H1 (cell line): ENCODE data around the gene ROBO2. TPM values are rescaled to one million over a fixed set of nuclear protein-coding genes. Genes with fewer than 3 reads are reported as not detected.
A peak's percentile ranks its signal among the peaks of the same experiment; 100 is the strongest.

Experiments used
- CTCF ChIA-PET: fragments of 300-600 bp; sonication (Branson Sonifier 250); formaldehyde crosslinking; loops from one replicate; lab custom pipeline; 2021; ENCODE audit not compliant: partially characterized antibody; lab: Charles Lee
- POLR2A ChIA-PET: fragments of 300-600 bp; sonication (Branson Sonifier 250); formaldehyde crosslinking; loops from one replicate; lab custom pipeline; 2021; ENCODE audit warnings: inconsistent platforms; ENCODE audit not compliant: partially characterized antibody; lab: Charles Lee
- DNase-seq, 2 experiments: peaks; one replicate each; pipeline versions ENCODE4 v3.0.0 to v3.0.0-alpha.2; 2010 to 2022; ENCODE audit warnings: low spot score in 2 of 2, low read depth in 1 of 2, mixed read lengths in 1 of 2
- FAIRE-seq: peaks from 2 replicates; lab custom pipeline; 2011; peaks lifted over from hg19 to GRCh38; lab: Jason Lieb, UNC
- H2AFZ ChIP-seq: 2 replicates; pipeline ENCODE4 v1.8.1; 2012; ENCODE audit warnings: low read length, inconsistent platforms
- H2AK5ac ChIP-seq: 2 replicates; pipeline ENCODE4 v1.6.1; 2013; ENCODE audit warnings: low read depth, low read length
- H2BK120ac ChIP-seq: replicated peaks from 2 replicates; pipeline ENCODE3; 2013; ENCODE audit warnings: low read depth, low read length, inconsistent platforms
- H2BK12ac ChIP-seq: 2 replicates; pipeline ENCODE4 v1.6.1; 2013; ENCODE audit warnings: low read depth, low read length
- H2BK15ac ChIP-seq: 2 replicates; pipeline ENCODE4 v1.6.1; 2013; ENCODE audit warnings: low read length
- H2BK20ac ChIP-seq: 2 replicates; pipeline ENCODE4 v1.6.1; 2013; ENCODE audit warnings: low read length
- H2BK5ac ChIP-seq: 2 replicates; pipeline ENCODE4 v1.6.1; 2013; ENCODE audit warnings: low read depth, low read length
- H3K14ac ChIP-seq: 2 replicates; pipeline ENCODE4 v1.6.1; 2013; ENCODE audit warnings: inconsistent platforms; ENCODE audit not compliant: insufficient read length
- H3K18ac ChIP-seq: 2 replicates; pipeline ENCODE4 v1.6.1; 2013; ENCODE audit warnings: low read length; ENCODE audit errors: extremely low read depth
- H3K23ac ChIP-seq: 2 replicates; pipeline ENCODE4 v1.6.1; 2013; ENCODE audit warnings: inconsistent platforms; ENCODE audit not compliant: insufficient read length
- H3K23me2 ChIP-seq: 2 replicates; pipeline ENCODE4 v1.6.1; 2013; ENCODE audit warnings: low read depth, low read length
- H3K27ac ChIP-seq: 2 replicates; pipeline ENCODE4 v1.6.1; 2011; ENCODE audit warnings: low read depth, low read length, inconsistent platforms
- H3K27me3 ChIP-seq, 4 experiments: replicated peaks in 1 of 4; 1 replicate in 1 of 4; 2 replicates in 3 of 4; pipeline versions ENCODE4 v1.6.1 to v1.8.1; 2011 to 2013; ENCODE audit warnings: low read length in 3 of 4, mild to moderate bottlenecking in 3 of 4, inconsistent platforms in 2 of 4, mixed read lengths in 2 of 4, moderate library complexity in 1 of 4; ENCODE audit not compliant: control insufficient read depth in 3 of 4, insufficient read depth in 3 of 4; ENCODE audit errors: extremely low read depth in 1 of 4
- H3K36me3 ChIP-seq, 4 experiments: 2 replicates each; pipeline versions ENCODE4 v1.6.1 to v1.8.1; 2011 to 2013; ENCODE audit warnings: mild to moderate bottlenecking in 4 of 4, low read length in 3 of 4, moderate library complexity in 2 of 4, control low read depth in 1 of 4, inconsistent platforms in 1 of 4; ENCODE audit not compliant: insufficient read depth in 4 of 4, control insufficient read depth in 2 of 4
- H3K4ac ChIP-seq: replicated peaks from 2 replicates; pipeline ENCODE3; 2013; ENCODE audit warnings: low read length, low read depth, mixed read lengths, inconsistent platforms; ENCODE audit not compliant: insufficient read length
- H3K4me1 ChIP-seq, 4 experiments: replicated peaks in 1 of 4; 1 replicate in 1 of 4; 2 replicates in 3 of 4; pipeline versions ENCODE4 v1.6.1 to v1.8.1; 2011 to 2013; ENCODE audit warnings: low read length in 3 of 4, inconsistent platforms in 2 of 4, mixed read lengths in 1 of 4; ENCODE audit not compliant: insufficient read depth in 4 of 4, control insufficient read depth in 3 of 4
- H3K4me2 ChIP-seq, 2 experiments: 2 replicates each; pipeline versions ENCODE4 v1.6.1 to v1.8.1; 2011 to 2013; ENCODE audit warnings: low read depth in 2 of 2, low read length in 2 of 2, control low read depth in 1 of 2, inconsistent platforms in 1 of 2, mild to moderate bottlenecking in 1 of 2; ENCODE audit not compliant: insufficient read depth in 1 of 2
- H3K4me3 ChIP-seq, 4 experiments: fragments of 200-600, 300-600 bp in 1 of 4; sonication (generic), shearing (Covaris generic), sonication (Bioruptor Twin) in 1 of 4; 2 replicates each; pipeline versions ENCODE4 v1.5.1 to v1.8.1; 2011 to 2016; ENCODE audit warnings: low read length in 4 of 4, low read depth in 3 of 4, control low read depth in 2 of 4, inconsistent platforms in 2 of 4, mild to moderate bottlenecking in 2 of 4, mixed read lengths in 1 of 4, moderate library complexity in 1 of 4; ENCODE audit not compliant: insufficient read depth in 2 of 4; ENCODE audit errors: extremely low read depth in 1 of 4
- H3K56ac ChIP-seq: replicated peaks from 2 replicates; pipeline ENCODE3; 2013; ENCODE audit warnings: low read depth, mild to moderate bottlenecking, mixed read lengths, low read length, inconsistent platforms; ENCODE audit not compliant: insufficient read length
- H3K79me1 ChIP-seq: 2 replicates; pipeline ENCODE4 v1.6.1; 2013; ENCODE audit warnings: low read depth, low read length, control low read depth
- H3K79me2 ChIP-seq, 2 experiments: 2 replicates each; pipeline versions ENCODE4 v1.6.1 to v1.8.1; 2012 to 2013; ENCODE audit warnings: low read length in 2 of 2, mild to moderate bottlenecking in 2 of 2, inconsistent platforms in 1 of 2; ENCODE audit not compliant: insufficient read depth in 2 of 2, control insufficient read depth in 1 of 2
- H3K9ac ChIP-seq, 4 experiments: replicated peaks in 1 of 4; 1 replicate in 1 of 4; 2 replicates in 3 of 4; pipeline versions ENCODE4 v1.6.1 to v1.8.1; 2011 to 2013; ENCODE audit warnings: low read depth in 3 of 4, low read length in 3 of 4, control low read depth in 2 of 4, mild to moderate bottlenecking in 2 of 4, moderate library complexity in 2 of 4, inconsistent platforms in 1 of 4; ENCODE audit errors: extremely low read depth in 1 of 4
- H3K9me3 ChIP-seq, 2 experiments: 2 replicates each; pipeline versions ENCODE4 v1.6.1 to v1.8.1; 2012 to 2013; ENCODE audit warnings: mild to moderate bottlenecking in 2 of 2, moderate library complexity in 2 of 2, control low read depth in 1 of 2, inconsistent platforms in 1 of 2, low read depth in 1 of 2, low read length in 1 of 2, mixed read lengths in 1 of 2; ENCODE audit not compliant: insufficient read depth in 2 of 2
- H4K20me1 ChIP-seq, 2 experiments: replicated peaks in 1 of 2; 2 replicates each; pipeline versions ENCODE3 to v1.8.1; 2011 to 2013; ENCODE audit warnings: inconsistent platforms in 2 of 2, low read length in 2 of 2, mild to moderate bottlenecking in 1 of 2; ENCODE audit not compliant: insufficient read depth in 2 of 2, control insufficient read depth in 1 of 2
- H4K5ac ChIP-seq: 2 replicates; pipeline ENCODE4 v1.6.1; 2013; ENCODE audit warnings: low read length, low read depth, mixed read lengths, inconsistent platforms; ENCODE audit not compliant: insufficient read length
- H4K8ac ChIP-seq: 2 replicates; pipeline ENCODE4 v1.8.0; 2013; ENCODE audit warnings: mild to moderate bottlenecking, moderate library complexity, low read length, inconsistent platforms; ENCODE audit not compliant: insufficient read depth; ENCODE audit errors: extremely low read depth
- H4K91ac ChIP-seq: replicated peaks from 2 replicates; pipeline ENCODE3; 2013; ENCODE audit warnings: low read length, mixed read lengths, inconsistent platforms; ENCODE audit not compliant: insufficient read length
- ATF2 ChIP-seq: IDR thresholded peaks from 2 replicates; pipeline ENCODE4 v1.6.1; 2012; ENCODE audit warnings: low read length, inconsistent platforms
- ATF3 ChIP-seq: IDR thresholded peaks from 2 replicates; pipeline ENCODE4 v1.6.1; 2011; ENCODE audit warnings: low read depth, mild to moderate bottlenecking, low read length; ENCODE audit not compliant: insufficient read depth
- EGR1 ChIP-seq: IDR thresholded peaks from 2 replicates; pipeline ENCODE4 v1.6.1; 2011; ENCODE audit warnings: low read depth, low read length, borderline replicate concordance
- HDAC6 ChIP-seq: IDR thresholded peaks from one replicate; pipeline ENCODE4 v1.7.1; 2012; ENCODE audit warnings: low read depth, mild to moderate bottlenecking, inconsistent platforms, low read length, moderate library complexity
- JUN ChIP-seq: IDR thresholded peaks from 2 replicates; pipeline ENCODE4 v1.6.1; 2011; ENCODE audit warnings: low read depth, mild to moderate bottlenecking, improper control_type of control experiment, low read length
- JUND ChIP-seq: IDR thresholded peaks from 2 replicates; pipeline ENCODE4 v1.6.1; 2011; ENCODE audit warnings: mild to moderate bottlenecking, improper control_type of control experiment, low read length
- MAFK ChIP-seq: IDR thresholded peaks from 2 replicates; pipeline ENCODE4 v1.6.1; 2012; ENCODE audit warnings: low read depth, mild to moderate bottlenecking, improper control_type of control experiment, low read length
- PHF8 ChIP-seq: fragments of 200-600 bp; sonication (generic); conservative IDR thresholded peaks from 2 replicates; pipeline ENCODE4 v1.7.1; 2012; ENCODE audit warnings: low read depth, mild to moderate bottlenecking, inconsistent platforms, low read length, moderate library complexity
- POLR2A ChIP-seq, 2 experiments: IDR thresholded peaks; 1 replicate in 1 of 2; 2 replicates in 1 of 2; pipeline ENCODE4 v1.6.1; 2011; ENCODE audit warnings: low read depth in 2 of 2, low read length in 2 of 2, mild to moderate bottlenecking in 2 of 2; ENCODE audit errors: control extremely low read depth in 1 of 2
- TAF1 ChIP-seq: IDR thresholded peaks from 2 replicates; pipeline ENCODE4 v1.6.1; 2011; ENCODE audit warnings: mild to moderate bottlenecking, low read depth, low read length
- WGBS, 2 experiments: shearing (Covaris generic) in 1 of 2; methylation state at CpG; one replicate each; pipeline versions ENCODE4 v1.1.6 to v1.1.7; 2013 to 2015; ENCODE audit warnings: low lambda C conversion rate in 2 of 2, mixed read lengths in 2 of 2, inconsistent platforms in 1 of 2, low coverage in 1 of 2, missing lambda C conversion rate in 1 of 2; ENCODE audit not compliant: insufficient replicate concordance in 2 of 2, insufficient coverage in 1 of 2, insufficient read length in 1 of 2; ENCODE audit errors: extremely low coverage in 1 of 2, missing lambda C conversion rate in 1 of 2; 5-methylcytosine and 5-hydroxymethylcytosine counted together
- polyA plus RNA-seq, 7 experiments: library from polyadenylated mRNA; depleted of rRNA in 3 of 7; stranded (reverse) in 5 of 7; unstranded in 2 of 7; fragments of >200 nt in 5 of 7; fragments of 200-250 nt in 2 of 7; gene quantifications; 1 replicate in 5 of 7; 2 replicates in 1 of 7; 4 replicates in 1 of 7; pipeline versions ENCODE4 v1.2.1 to v1.2.3, GENCODE V29; 2011 to 2013; ENCODE audit warnings: missing spikeins in 2 of 7, mixed read lengths in 2 of 7
- total RNA-seq: library from RNA; stranded (reverse); fragmentation: NEBNext Ultra II Directional; extraction: Animal tissue kit (Norgen Biotek cat#: 25700); gene quantifications from 2 replicates; pipeline ENCODE4 v1.2.1, GENCODE V29; 2021
- TF ChIP-seq, protein P1 (sequence below): IDR thresholded peaks from 2 replicates; pipeline ENCODE4 v1.6.1; 2011; ENCODE audit warnings: low read length, improper control_type of control experiment

Gene ROBO2
- total and polyA plus RNA-seq, 2 of the 8 experiments (the other 6 are each of a cell fraction or from before 2014, with no cell fraction given): 1.5 to 2.9 TPM

DNA sequence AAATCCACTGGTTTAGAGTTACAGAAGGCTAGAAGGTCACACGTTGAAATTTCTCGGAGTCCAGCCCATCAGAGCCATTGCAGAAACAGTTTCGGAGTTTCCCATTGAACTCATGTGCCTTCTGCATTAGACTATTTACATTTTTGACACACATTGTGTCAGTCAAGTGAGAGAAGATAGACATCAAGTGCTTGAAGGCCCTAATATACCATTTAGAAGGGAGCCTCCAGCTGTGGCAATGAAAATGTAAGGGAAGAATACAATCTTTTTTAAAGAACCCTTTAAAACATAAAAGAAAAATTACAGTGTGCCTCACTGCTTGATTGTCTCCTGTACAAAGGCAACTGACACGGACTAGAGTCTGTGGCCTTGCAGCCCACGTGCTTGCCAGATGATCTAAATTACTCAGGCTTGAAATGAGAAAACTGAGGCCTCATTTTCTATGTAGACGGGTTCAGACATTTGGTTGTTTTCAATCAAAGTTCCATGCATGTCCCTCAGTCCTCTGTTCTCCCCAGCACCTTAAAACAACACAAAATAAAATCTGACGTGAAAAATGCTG is 650.5 kb downstream of the ROBO2 start:
- no peaks in the 10 kb centered on the region for H3K9me3 ChIP-seq
- H3K27ac ChIP-seq: no peak overlapping the region
- ChIA-PET POLR2A (no interaction called here), CTCF (no interaction called here)
- H2BK120ac ChIP-seq: no peak overlapping the region
- H2AK5ac ChIP-seq: no peak overlapping the region
- no peaks in the 10 kb centered on the region for H3K36me3 ChIP-seq
- H3K4me2 ChIP-seq: no peak overlapping the region
- DNase-seq (no peak), FAIRE-seq (no peak)
- 0 out of 2 replicates have a peak overlapping the region, but pooled peaks have one; percentile 29 for H3K18ac ChIP-seq
- no peak overlapping the region for H2BK15ac ChIP-seq
- H3K23me2 ChIP-seq: no peaks in the 10 kb centered on the region; the same call in 1 of the 2 replicates
- no peak overlapping the region for H2BK5ac ChIP-seq
- H3K4me1 ChIP-seq: peaks cover 0 to 12% (median 7%) of the 10 kb centered on the region in 4 experiments; a peak in 5 of 7 replicates
- H4K20me1 ChIP-seq: no peaks in the 10 kb centered on the region
- H3K9ac ChIP-seq: no peak overlapping the region
- no peak overlapping the region for H2AFZ ChIP-seq
- no peak overlapping the region for H3K56ac ChIP-seq
- no peak overlapping the region for H3K4ac ChIP-seq
- no peak overlapping the region for H4K8ac ChIP-seq
- H3K14ac ChIP-seq: no peak overlapping the region
- no peaks in the 10 kb centered on the region for H3K79me1 ChIP-seq
- H3K23ac ChIP-seq: no peak overlapping the region
- no peak overlapping the region for H2BK12ac ChIP-seq
- H4K5ac ChIP-seq: no peak overlapping the region
- no peak overlapping the region for H4K91ac ChIP-seq
- no peak overlapping the region for H3K4me3 ChIP-seq
- no peaks in the 10 kb centered on the region for H3K27me3 ChIP-seq
- WGBS, 2 experiments: 92% methylated on average over 7 of the region's 7 CpGs; no CpG with 5 or more reads in 1 of the 2 experiments
- no peaks in the 10 kb centered on the region for H3K79me2 ChIP-seq
- no peak overlapping the region for H2BK20ac ChIP-seq
- TF ChIP-seq HDAC6: no peak
- TF ChIP-seq JUND: no peak
- TF ChIP-seq ATF3: no peak
- TF ChIP-seq, protein P1, sequence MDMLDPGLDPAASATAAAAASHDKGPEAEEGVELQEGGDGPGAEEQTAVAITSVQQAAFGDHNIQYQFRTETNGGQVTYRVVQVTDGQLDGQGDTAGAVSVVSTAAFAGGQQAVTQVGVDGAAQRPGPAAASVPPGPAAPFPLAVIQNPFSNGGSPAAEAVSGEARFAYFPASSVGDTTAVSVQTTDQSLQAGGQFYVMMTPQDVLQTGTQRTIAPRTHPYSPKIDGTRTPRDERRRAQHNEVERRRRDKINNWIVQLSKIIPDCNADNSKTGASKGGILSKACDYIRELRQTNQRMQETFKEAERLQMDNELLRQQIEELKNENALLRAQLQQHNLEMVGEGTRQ: no peak
- TF ChIP-seq PHF8: no peak
- TF ChIP-seq EGR1: no peak
- no peak for TF ChIP-seq POLR2A (IDR thresholded peaks at IDR 0.05; ENCODE audit: control extremely low read depth in 1 of 2, low read depth in 2 of 2, low read length in 2 of 2)
- no peak for TF ChIP-seq ATF2
- TF ChIP-seq MAFK: no peak
- no peak for TF ChIP-seq JUN
- no peak for TF ChIP-seq TAF1
